Hepatocyte (in vitro differentiated cells): Measurements from ENCODE around the gene RNF11. TPM values are rescaled to one million over a fixed set of nuclear protein-coding genes. Genes with fewer than 3 reads are reported as not detected.

ENCODE experiments used
- DNase-seq: peaks from one replicate; pipeline ENCODE4 v3.0.0-alpha.2; 2016; ENCODE audit warnings: low spot score
- H2AFZ ChIP-seq: fragments of 200-600 bp; sonication (generic); 2 replicates; pipeline ENCODE4 v1.6.0; 2016; ENCODE audit warnings: antibody characterized with exemption, mild to moderate bottlenecking
- H3K27ac ChIP-seq: fragments of 200-600 bp; sonication (generic); 2 replicates; pipeline ENCODE4 v1.5.1; 2016; ENCODE audit warnings: mild to moderate bottlenecking
- H3K27me3 ChIP-seq: fragments of 200-600 bp; sonication (generic); 2 replicates; pipeline ENCODE4 v1.6.1; 2016
- H3K36me3 ChIP-seq: fragments of 200-600 bp; sonication (generic); replicated peaks from 2 replicates; pipeline ENCODE4 v1.5.1; 2016; ENCODE audit warnings: low read depth; ENCODE audit not compliant: insufficient read depth
- H3K4me1 ChIP-seq: fragments of 200-600 bp; sonication (generic); 2 replicates; pipeline ENCODE4 v1.5.1; 2016; ENCODE audit warnings: mild to moderate bottlenecking, moderate library complexity; ENCODE audit not compliant: insufficient read depth
- H3K4me2 ChIP-seq: fragments of 200-600 bp; sonication (generic); 2 replicates; pipeline ENCODE4 v1.6.0; 2016
- H3K4me3 ChIP-seq: fragments of 200-600 bp; sonication (generic); 2 replicates; pipeline ENCODE4 v1.5.1; 2016; ENCODE audit warnings: mild to moderate bottlenecking
- H3K79me2 ChIP-seq: fragments of 200-600 bp; sonication (generic); 2 replicates; pipeline ENCODE4 v1.6.0; 2017; ENCODE audit warnings: mild to moderate bottlenecking
- H3K9me2 ChIP-seq: fragments of 200-600 bp; sonication (generic); replicated peaks from 2 replicates; pipeline ENCODE4 v1.6.0; 2017; ENCODE audit warnings: mild to moderate bottlenecking; ENCODE audit not compliant: insufficient read depth
- H3K9me3 ChIP-seq: fragments of 200-600 bp; sonication (generic); 2 replicates; pipeline ENCODE4 v1.5.1; 2016; ENCODE audit warnings: low read depth, mild to moderate bottlenecking
- H4K20me1 ChIP-seq: fragments of 200-600 bp; sonication (generic); 2 replicates; pipeline ENCODE4 v1.6.0; 2016; ENCODE audit warnings: mild to moderate bottlenecking; ENCODE audit not compliant: insufficient read depth, poor library complexity, severe bottlenecking
- CTCF ChIP-seq: fragments of 200-600 bp; sonication (generic); IDR thresholded peaks from 2 replicates; pipeline ENCODE4 v1.5.1; 2016; ENCODE audit warnings: antibody characterized with exemption, mild to moderate bottlenecking; ENCODE audit not compliant: poor library complexity
- EZH2 ChIP-seq: fragments of 200-600 bp; sonication (generic); IDR thresholded peaks from 2 replicates; pipeline ENCODE4 v1.6.1; 2016; ENCODE audit warnings: antibody characterized with exemption, mild to moderate bottlenecking, borderline replicate concordance
- EZH2phosphoT487 ChIP-seq: fragments of 200-600 bp; sonication (generic); IDR thresholded peaks from one replicate; pipeline ENCODE4 v1.6.1; 2018; ENCODE audit warnings: antibody characterized with exemption, mild to moderate bottlenecking, low read depth, moderate library complexity; ENCODE audit not compliant: unreplicated experiment, severe bottlenecking
- WGBS: methylation state at CpG from one replicate; pipeline ENCODE4 v1.1.6; 2016; ENCODE audit warnings: low lambda C conversion rate; ENCODE audit errors: missing lambda C conversion rate; 5-methylcytosine and 5-hydroxymethylcytosine counted together
- polyA plus RNA-seq: library from polyadenylated mRNA; unstranded; fragments of >200 nt; fragmentation: Nextera tagmentation; extraction: Ambion mirVana; gene quantifications from 2 replicates; pipeline ENCODE4 v1.2.1, GENCODE V29; 2016
- total RNA-seq: library from RNA; depleted of rRNA; stranded (reverse); fragments of >200 nt; gene quantifications from 2 replicates; pipeline ENCODE4 v1.2.3, GENCODE V29; 2014

The RNF11 gene
- total and polyA plus RNA-seq, 2 experiments from 2014 or later: 55.9 to 99.8 TPM

GRCh38 chr1:51252366-51252765, 16.3 kb downstream of the RNF11 start:
- Histone ChIP-seq H3K4me3 (no peak overlapping the region), H3K9me2 (no peaks in the 10 kb centered on the region), H4K20me1 (peaks cover 95% of the 10 kb centered on the region), H3K79me2 (peaks cover 100% of the 10 kb centered on the region), H3K4me1 (no peaks in the 10 kb centered on the region), H3K4me2 (no peak overlapping the region), H3K27ac (no peak overlapping the region), H3K9me3 (no peaks in the 10 kb centered on the region), H3K27me3 (no peaks in the 10 kb centered on the region), H3K36me3 (no peaks in the 10 kb centered on the region), H2AFZ (no peak overlapping the region)
- 96% methylated on average over 6 of the region's 6 CpGs for WGBS
- no peak for DNase-seq
- TF ChIP-seq EZH2phosphoT487 (no peak), EZH2 (no peak), CTCF (no peak)

- Histone ChIP-seq H3K27me3 (no peaks in the 10 kb centered on the region), H3K9me3 (no peaks in the 10 kb centered on the region), H3K4me2 (no peak overlapping the region), H3K27ac (no peak overlapping the region), H3K4me1 (no peaks in the 10 kb centered on the region), H4K20me1 (peaks cover 94% of the 10 kb centered on the region), H3K9me2 (no peaks in the 10 kb centered on the region), H2AFZ (no peak overlapping the region), H3K79me2 (peaks cover 100% of the 10 kb centered on the region), H3K4me3 (no peak overlapping the region), H3K36me3 (no peaks in the 10 kb centered on the region)
- 90% methylated on average over 5 of the region's 5 CpGs for WGBS
- TF ChIP-seq CTCF: no peak
- no peak for TF ChIP-seq EZH2
- TF ChIP-seq EZH2phosphoT487: no peak
- no peak for DNase-seq
Observed at GRCh38 chr1:51253691-51254090, 17.6 kb downstream of the RNF11 start.

GRCh38 chr1:51255331-51255730, 19.3 kb downstream of the RNF11 start:
- Histone ChIP-seq H3K4me3 (no peak overlapping the region), H2AFZ (no peak overlapping the region), H3K79me2 (peaks cover 100% of the 10 kb centered on the region), H3K36me3 (no peaks in the 10 kb centered on the region), H3K27ac (no peak overlapping the region), H3K9me2 (no peaks in the 10 kb centered on the region), H3K4me2 (no peak overlapping the region), H3K4me1 (no peaks in the 10 kb centered on the region), H3K9me3 (no peaks in the 10 kb centered on the region), H3K27me3 (no peaks in the 10 kb centered on the region), H4K20me1 (peaks cover 94% of the 10 kb centered on the region)
- 96% methylated on average over 3 of the region's 3 CpGs for WGBS
- TF ChIP-seq EZH2phosphoT487 (no peak), EZH2 (no peak), CTCF (no peak)
- DNase-seq: no peak
